K562 (cell line): ENCODE results near the gene MYL11. TPM values are rescaled to one million over a fixed set of nuclear protein-coding genes. Genes with fewer than 3 reads are reported as not detected.

Source experiments
- CCNT2 ChIP-seq: IDR thresholded peaks from 2 replicates; pipeline ENCODE4 v1.6.1; 2011; ENCODE audit warnings: borderline replicate concordance, low read depth, mild to moderate bottlenecking, moderate library complexity, mixed read lengths, low read length; ENCODE audit not compliant: insufficient read length; ENCODE audit errors: extremely low read depth
- FOXM1 ChIP-seq, 2 experiments: fragments of 450-650 bp in 1 of 2; sonication (generic) in 1 of 2; formaldehyde crosslinking in 1 of 2; IDR thresholded peaks; 2 replicates each; pipeline versions ENCODE4 v1.6.1 to v1.9.0; 2017 to 2022; ENCODE audit warnings: low read depth in 2 of 2, mild to moderate bottlenecking in 2 of 2, missing genetic modification reagents in 1 of 2, moderate library complexity in 1 of 2
- ILF3 ChIP-seq: fragments of 450-650 bp; IDR thresholded peaks from 2 replicates; pipeline ENCODE4 v1.6.1; 2018; ENCODE audit warnings: antibody characterized with exemption, mild to moderate bottlenecking, moderate library complexity, borderline replicate concordance
- LARP7 ChIP-seq: fragments of 450-650 bp; IDR thresholded peaks from 2 replicates; pipeline ENCODE4 v1.6.1; 2016
- MEIS2 ChIP-seq: fragments of 450-650 bp; IDR thresholded peaks from 2 replicates; pipeline ENCODE4 v1.6.1; 2014; ENCODE audit warnings: mild to moderate bottlenecking; ENCODE audit not compliant: partially characterized antibody
- NONO ChIP-seq, 2 experiments: fragments of 200-400 bp in 1 of 2; fragments of 450-650 bp in 1 of 2; formaldehyde crosslinking in 1 of 2; IDR thresholded peaks; 2 replicates each; pipeline ENCODE4 v1.6.1; 2017; ENCODE audit warnings: low read depth in 2 of 2, mild to moderate bottlenecking in 2 of 2, moderate library complexity in 2 of 2, low read length in 1 of 2
- SNIP1 ChIP-seq: fragments of 450-650 bp; IDR thresholded peaks from 2 replicates; pipeline ENCODE4 v1.7.1; 2017; ENCODE audit warnings: low read depth, mild to moderate bottlenecking
- ZFP1 ChIP-seq: fragments of 450-650 bp; formaldehyde crosslinking; IDR thresholded peaks from 2 replicates; pipeline ENCODE4 v1.4.0; 2020; ENCODE audit warnings: mild to moderate bottlenecking, mixed read lengths
- ZNF436 ChIP-seq: fragments of 250-450, 450-650 bp; sonication (Bioruptor Pico); formaldehyde crosslinking; IDR thresholded peaks from 2 replicates; pipeline ENCODE4 v1.7.0; 2020; ENCODE audit warnings: mild to moderate bottlenecking
- polyA plus RNA-seq, 8 experiments: library from polyadenylated mRNA; depleted of rRNA in 4 of 8; stranded (reverse) in 5 of 8; unstranded in 3 of 8; fragments of >200 nt; fragmentation: Nextera tagmentation in 2 of 8; fragmentation: Illumina TruSeq in 1 of 8; extraction: Ambion mirVana in 2 of 8; extraction: Trizol in 1 of 8; gene quantifications; 2 replicates each; pipeline versions ENCODE4 v1.2.1 to v1.2.3, GENCODE V29; 2011 to 2014; ENCODE audit warnings: inconsistent platforms in 1 of 8, missing spikeins in 1 of 8
- total RNA-seq, 7 experiments: library from RNA; depleted of rRNA in 6 of 7; stranded (reverse); fragments of >200 nt in 6 of 7; fragmentation: Illumina TruSeq in 2 of 7; extraction: Trizol in 2 of 7; gene quantifications; 2 replicates each; pipeline versions ENCODE4 v1.2.1 to v1.2.3, GENCODE V29; 2011 to 2021; ENCODE audit warnings: low replicate concordance in 1 of 7
- TF ChIP-seq, protein P1 (sequence below): conservative IDR thresholded peaks from 2 replicates; pipeline ENCODE4 v1.6.1; 2011; ENCODE audit warnings: low read depth, mild to moderate bottlenecking, low read length; ENCODE audit not compliant: control insufficient read depth
- TF ChIP-seq, protein P2 (sequence below), 2 experiments: fragments of 200-800 bp in 1 of 2; sonication (Bioruptor generic) in 1 of 2; sonication (generic) in 1 of 2; formaldehyde crosslinking in 1 of 2; IDR thresholded peaks in 1 of 2; conservative IDR thresholded peaks in 1 of 2; 2 replicates each; pipeline versions ENCODE4 v1.5.0 to v1.6.1; 2016 to 2020; ENCODE audit warnings: missing compliant biosample characterization in 1 of 2, missing genetic modification characterization in 1 of 2, missing genetic modification reagents in 1 of 2
- TF ChIP-seq, protein P3 (sequence below), 3 experiments: IDR thresholded peaks in 2 of 3; conservative IDR thresholded peaks in 1 of 3; 2 replicates each; pipeline ENCODE4 v1.5.1; 2011 to 2012; ENCODE audit warnings: low read length in 3 of 3, mild to moderate bottlenecking in 3 of 3, control low read depth in 2 of 3, improper control_type of control experiment in 1 of 3, inconsistent platforms in 1 of 3, low read depth in 1 of 3, mixed read lengths in 1 of 3, moderate library complexity in 1 of 3; ENCODE audit not compliant: insufficient read depth in 2 of 3
- TF ChIP-seq, protein P4 (sequence below): IDR thresholded peaks from 2 replicates; pipeline ENCODE4 v1.6.1; 2012; ENCODE audit warnings: low read depth, low read length, improper control_type of control experiment, borderline replicate concordance
- TF ChIP-seq, protein P5 (sequence below), 2 experiments: fragments of 250-450 bp in 1 of 2; fragments of 450-650 bp in 1 of 2; sonication (Bioruptor Pico) in 1 of 2; IDR thresholded peaks; 2 replicates each; pipeline versions ENCODE4 v1.6.1 to v1.8.0; 2016 to 2021; ENCODE audit warnings: mild to moderate bottlenecking in 2 of 2, moderate library complexity in 2 of 2, missing compliant biosample characterization in 1 of 2, missing genetic modification characterization in 1 of 2
- TF ChIP-seq, protein P6 (sequence below): IDR thresholded peaks from 2 replicates; pipeline ENCODE4 v1.6.1; 2011; ENCODE audit warnings: borderline replicate concordance, low read depth, mild to moderate bottlenecking, moderate library complexity, low read length; ENCODE audit not compliant: insufficient read depth, poor library complexity, severe bottlenecking

MYL11 gene
- total and polyA plus RNA-seq, 9 of the 15 experiments (the other 6 are each of a cell fraction or from before 2014, with no cell fraction given), result 0.31 to 1.5 (median 0.73) TPM; not detected in 4

DNA sequence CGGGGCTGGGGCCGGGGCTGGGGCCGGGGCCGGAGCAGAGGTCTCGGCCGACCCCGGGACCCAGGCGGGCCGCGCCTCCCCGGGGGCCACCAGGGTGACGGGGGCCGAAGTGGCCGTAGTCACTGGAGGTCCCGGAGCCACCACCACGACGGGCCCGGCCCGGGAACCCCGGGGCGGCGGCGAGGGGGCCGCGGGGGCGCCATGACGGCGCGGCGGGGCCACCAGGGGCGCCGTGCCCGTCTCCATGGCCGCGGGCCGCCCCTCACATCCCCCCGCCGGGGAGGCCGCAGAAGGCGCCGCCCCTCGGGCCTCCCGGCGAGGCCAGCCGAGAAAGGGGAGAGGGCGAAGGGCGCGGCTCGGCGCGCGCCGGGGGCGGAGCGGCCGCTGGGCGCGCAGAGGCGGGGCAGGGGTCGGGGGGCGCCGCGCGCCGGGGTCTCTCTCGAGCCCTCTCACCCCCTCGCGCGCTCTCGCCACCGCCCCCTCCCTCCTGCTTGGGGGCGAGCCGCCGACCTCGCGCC, 4.6 kb upstream of the MYL11 start (continued):
- TF ChIP-seq, protein P1, sequence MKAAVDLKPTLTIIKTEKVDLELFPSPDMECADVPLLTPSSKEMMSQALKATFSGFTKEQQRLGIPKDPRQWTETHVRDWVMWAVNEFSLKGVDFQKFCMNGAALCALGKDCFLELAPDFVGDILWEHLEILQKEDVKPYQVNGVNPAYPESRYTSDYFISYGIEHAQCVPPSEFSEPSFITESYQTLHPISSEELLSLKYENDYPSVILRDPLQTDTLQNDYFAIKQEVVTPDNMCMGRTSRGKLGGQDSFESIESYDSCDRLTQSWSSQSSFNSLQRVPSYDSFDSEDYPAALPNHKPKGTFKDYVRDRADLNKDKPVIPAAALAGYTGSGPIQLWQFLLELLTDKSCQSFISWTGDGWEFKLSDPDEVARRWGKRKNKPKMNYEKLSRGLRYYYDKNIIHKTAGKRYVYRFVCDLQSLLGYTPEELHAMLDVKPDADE, result 0 out of 2 replicates have a peak, but pooled peaks have one; percentile 32
- no peak for TF ChIP-seq ZNF436
- peak; percentile 38 for TF ChIP-seq MEIS2
- TF ChIP-seq, protein P2, sequence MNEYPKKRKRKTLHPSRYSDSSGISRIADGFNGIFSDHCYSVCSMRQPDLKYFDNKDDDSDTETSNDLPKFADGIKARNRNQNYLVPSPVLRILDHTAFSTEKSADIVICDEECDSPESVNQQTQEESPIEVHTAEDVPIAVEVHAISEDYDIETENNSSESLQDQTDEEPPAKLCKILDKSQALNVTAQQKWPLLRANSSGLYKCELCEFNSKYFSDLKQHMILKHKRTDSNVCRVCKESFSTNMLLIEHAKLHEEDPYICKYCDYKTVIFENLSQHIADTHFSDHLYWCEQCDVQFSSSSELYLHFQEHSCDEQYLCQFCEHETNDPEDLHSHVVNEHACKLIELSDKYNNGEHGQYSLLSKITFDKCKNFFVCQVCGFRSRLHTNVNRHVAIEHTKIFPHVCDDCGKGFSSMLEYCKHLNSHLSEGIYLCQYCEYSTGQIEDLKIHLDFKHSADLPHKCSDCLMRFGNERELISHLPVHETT (CRISPR knock-in tag; conservative IDR thresholded peaks at IDR 0.05 in 1 of 2, IDR thresholded peaks at IDR 0.05 in 1 of 2), result 0 out of 4 replicates have a peak, but pooled peaks of 1 of the 2 experiments have one; percentile 25
- TF ChIP-seq, protein P3, sequence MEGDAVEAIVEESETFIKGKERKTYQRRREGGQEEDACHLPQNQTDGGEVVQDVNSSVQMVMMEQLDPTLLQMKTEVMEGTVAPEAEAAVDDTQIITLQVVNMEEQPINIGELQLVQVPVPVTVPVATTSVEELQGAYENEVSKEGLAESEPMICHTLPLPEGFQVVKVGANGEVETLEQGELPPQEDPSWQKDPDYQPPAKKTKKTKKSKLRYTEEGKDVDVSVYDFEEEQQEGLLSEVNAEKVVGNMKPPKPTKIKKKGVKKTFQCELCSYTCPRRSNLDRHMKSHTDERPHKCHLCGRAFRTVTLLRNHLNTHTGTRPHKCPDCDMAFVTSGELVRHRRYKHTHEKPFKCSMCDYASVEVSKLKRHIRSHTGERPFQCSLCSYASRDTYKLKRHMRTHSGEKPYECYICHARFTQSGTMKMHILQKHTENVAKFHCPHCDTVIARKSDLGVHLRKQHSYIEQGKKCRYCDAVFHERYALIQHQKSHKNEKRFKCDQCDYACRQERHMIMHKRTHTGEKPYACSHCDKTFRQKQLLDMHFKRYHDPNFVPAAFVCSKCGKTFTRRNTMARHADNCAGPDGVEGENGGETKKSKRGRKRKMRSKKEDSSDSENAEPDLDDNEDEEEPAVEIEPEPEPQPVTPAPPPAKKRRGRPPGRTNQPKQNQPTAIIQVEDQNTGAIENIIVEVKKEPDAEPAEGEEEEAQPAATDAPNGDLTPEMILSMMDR (IDR thresholded peaks at IDR 0.05 in 2 of 3, conservative IDR thresholded peaks at IDR 0.05 in 1 of 3; ENCODE audit: insufficient read depth in 2 of 3, low read depth in 1 of 3, low read length in 3 of 3), result 0 out of 6 replicates have a peak, but pooled peaks of 1 of the 3 experiments have one; percentile 8
- TF ChIP-seq FOXM1 (IDR thresholded peaks at IDR 0.05; ENCODE audit: low read depth), result no peak
- no peak for TF ChIP-seq FOXM1 (CRISPR knock-in tag; IDR thresholded peaks at IDR 0.05; ENCODE audit: low read depth)
- TF ChIP-seq, protein P4, sequence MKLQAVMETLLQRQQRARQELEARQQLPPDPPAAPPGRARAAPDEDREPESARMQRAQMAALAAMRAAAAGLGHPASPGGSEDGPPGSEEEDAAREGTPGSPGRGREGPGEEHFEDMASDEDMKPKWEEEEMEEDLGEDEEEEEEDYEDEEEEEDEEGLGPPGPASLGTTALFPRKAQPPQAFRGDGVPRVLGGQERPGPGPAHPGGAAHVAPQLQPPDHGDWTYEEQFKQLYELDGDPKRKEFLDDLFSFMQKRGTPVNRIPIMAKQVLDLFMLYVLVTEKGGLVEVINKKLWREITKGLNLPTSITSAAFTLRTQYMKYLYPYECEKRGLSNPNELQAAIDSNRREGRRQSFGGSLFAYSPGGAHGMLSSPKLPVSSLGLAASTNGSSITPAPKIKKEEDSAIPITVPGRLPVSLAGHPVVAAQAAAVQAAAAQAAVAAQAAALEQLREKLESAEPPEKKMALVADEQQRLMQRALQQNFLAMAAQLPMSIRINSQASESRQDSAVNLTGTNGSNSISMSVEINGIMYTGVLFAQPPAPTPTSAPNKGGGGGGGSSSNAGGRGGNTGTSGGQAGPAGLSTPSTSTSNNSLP, result no peak
- TF ChIP-seq ILF3, result no peak
- TF ChIP-seq NONO (IDR thresholded peaks at IDR 0.05; ENCODE audit: low read depth in 2 of 2, low read length in 1 of 2), result 0 out of 4 replicates have a peak, but pooled peaks of 1 of the 2 experiments have one; percentile 44
- no peak for TF ChIP-seq SNIP1
- no peak for TF ChIP-seq LARP7
- TF ChIP-seq, protein P5, sequence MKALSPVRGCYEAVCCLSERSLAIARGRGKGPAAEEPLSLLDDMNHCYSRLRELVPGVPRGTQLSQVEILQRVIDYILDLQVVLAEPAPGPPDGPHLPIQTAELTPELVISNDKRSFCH (CRISPR knock-in tag; IDR thresholded peaks at IDR 0.05), result no peak
- TF ChIP-seq, protein P5 (tag; IDR thresholded peaks at IDR 0.05), result no peak
- no peak for TF ChIP-seq ZFP1 (CRISPR knock-in tag)
- TF ChIP-seq, protein P6, sequence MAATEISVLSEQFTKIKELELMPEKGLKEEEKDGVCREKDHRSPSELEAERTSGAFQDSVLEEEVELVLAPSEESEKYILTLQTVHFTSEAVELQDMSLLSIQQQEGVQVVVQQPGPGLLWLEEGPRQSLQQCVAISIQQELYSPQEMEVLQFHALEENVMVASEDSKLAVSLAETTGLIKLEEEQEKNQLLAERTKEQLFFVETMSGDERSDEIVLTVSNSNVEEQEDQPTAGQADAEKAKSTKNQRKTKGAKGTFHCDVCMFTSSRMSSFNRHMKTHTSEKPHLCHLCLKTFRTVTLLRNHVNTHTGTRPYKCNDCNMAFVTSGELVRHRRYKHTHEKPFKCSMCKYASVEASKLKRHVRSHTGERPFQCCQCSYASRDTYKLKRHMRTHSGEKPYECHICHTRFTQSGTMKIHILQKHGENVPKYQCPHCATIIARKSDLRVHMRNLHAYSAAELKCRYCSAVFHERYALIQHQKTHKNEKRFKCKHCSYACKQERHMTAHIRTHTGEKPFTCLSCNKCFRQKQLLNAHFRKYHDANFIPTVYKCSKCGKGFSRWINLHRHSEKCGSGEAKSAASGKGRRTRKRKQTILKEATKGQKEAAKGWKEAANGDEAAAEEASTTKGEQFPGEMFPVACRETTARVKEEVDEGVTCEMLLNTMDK, result peak; percentile 51
- TF ChIP-seq CCNT2, result no peak
